ENCODE measurements around the gene FBXW4. TPM values are rescaled to one million over a fixed set of nuclear protein-coding genes. Genes with fewer than 3 reads are reported as not detected.

The FBXW4 gene, protein sequence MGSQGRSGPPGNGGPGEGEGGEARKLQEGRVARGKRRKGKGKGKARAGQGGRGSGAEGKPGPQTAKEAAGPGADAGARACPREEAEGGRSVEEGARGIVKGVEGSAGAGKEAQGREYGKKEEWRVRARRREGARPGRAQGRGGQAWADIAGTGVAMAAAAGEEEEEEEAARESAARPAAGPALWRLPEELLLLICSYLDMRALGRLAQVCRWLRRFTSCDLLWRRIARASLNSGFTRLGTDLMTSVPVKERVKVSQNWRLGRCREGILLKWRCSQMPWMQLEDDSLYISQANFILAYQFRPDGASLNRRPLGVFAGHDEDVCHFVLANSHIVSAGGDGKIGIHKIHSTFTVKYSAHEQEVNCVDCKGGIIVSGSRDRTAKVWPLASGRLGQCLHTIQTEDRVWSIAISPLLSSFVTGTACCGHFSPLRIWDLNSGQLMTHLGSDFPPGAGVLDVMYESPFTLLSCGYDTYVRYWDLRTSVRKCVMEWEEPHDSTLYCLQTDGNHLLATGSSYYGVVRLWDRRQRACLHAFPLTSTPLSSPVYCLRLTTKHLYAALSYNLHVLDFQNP
- total RNA-seq, result 34.4 to 37.2 TPM (median 36.1 TPM) in 3 replicates
- long read RNA-seq, partial matches to known transcripts, result 2 of 12 reads
- long read RNA-seq, other reads (novel, unspliced or antisense), result 5 of 12 reads

DNA sequence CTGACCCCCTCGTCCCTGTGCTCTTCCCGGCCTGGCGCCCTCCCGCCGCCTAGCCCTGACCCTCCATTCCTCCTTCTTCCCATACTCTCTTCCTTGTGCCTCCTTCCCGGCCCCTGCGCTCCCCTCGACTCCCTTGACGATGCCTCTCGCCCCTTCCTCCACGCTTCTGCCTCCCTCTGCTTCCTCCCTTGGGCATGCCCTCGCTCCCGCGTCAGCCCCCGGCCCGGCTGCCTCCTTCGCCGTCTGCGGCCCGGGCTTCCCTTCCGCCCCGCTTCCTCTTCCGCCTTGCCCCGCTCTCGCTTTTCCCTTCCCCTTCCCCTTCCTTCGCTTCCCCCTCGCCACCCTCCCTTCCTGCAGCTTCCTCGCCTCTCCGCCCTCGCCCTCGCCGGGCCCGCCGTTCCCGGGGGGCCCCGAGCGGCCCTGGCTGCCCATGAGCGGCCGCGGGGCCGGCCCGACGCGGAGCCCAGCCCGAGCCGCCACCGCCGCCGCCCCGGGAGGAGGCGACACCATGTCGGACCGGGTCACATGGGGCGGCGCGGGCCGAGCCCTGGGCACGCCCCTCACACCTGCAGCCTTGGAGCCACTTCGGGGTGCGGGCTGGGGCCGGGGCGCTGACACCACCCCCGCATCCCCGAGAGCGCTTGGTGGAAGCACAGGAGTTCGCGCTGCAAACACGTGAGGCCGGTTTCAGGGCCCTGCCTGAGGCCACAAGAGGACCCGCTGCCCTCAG, at the start of gene FBXW4:
TSS of gene FBXW4 (minus strand) at position 497 of the 730 bp plus-strand sequence. CDS start at position 432, 65 bp downstream.
- H3K27ac Mint-ChIP-seq (ENCODE audit: unreplicated experiment), result peak within 1 kb of the TSS; percentile 99
- TF ChIP-seq, protein P1, sequence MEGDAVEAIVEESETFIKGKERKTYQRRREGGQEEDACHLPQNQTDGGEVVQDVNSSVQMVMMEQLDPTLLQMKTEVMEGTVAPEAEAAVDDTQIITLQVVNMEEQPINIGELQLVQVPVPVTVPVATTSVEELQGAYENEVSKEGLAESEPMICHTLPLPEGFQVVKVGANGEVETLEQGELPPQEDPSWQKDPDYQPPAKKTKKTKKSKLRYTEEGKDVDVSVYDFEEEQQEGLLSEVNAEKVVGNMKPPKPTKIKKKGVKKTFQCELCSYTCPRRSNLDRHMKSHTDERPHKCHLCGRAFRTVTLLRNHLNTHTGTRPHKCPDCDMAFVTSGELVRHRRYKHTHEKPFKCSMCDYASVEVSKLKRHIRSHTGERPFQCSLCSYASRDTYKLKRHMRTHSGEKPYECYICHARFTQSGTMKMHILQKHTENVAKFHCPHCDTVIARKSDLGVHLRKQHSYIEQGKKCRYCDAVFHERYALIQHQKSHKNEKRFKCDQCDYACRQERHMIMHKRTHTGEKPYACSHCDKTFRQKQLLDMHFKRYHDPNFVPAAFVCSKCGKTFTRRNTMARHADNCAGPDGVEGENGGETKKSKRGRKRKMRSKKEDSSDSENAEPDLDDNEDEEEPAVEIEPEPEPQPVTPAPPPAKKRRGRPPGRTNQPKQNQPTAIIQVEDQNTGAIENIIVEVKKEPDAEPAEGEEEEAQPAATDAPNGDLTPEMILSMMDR (IDR thresholded peaks at IDR 0.05), result no peak
- peaks cover 24% of the 10 kb centered on the region for H3K4me1 Mint-ChIP-seq (ENCODE audit: low read depth)
- H3K27me3 Mint-ChIP-seq (ENCODE audit: low read depth), result no peaks in the 10 kb centered on the region
- peak within 1 kb of the TSS; percentile 94 for H3K4me3 Mint-ChIP-seq (ENCODE audit: unreplicated experiment)
- no peaks in the 10 kb centered on the region for H3K9me3 Mint-ChIP-seq (ENCODE audit: low read depth)
- H3K36me3 Mint-ChIP-seq (ENCODE audit: low read depth), result no peaks in the 10 kb centered on the region
- peak; percentile 92 for DNase-seq (ENCODE audit: low spot score)

DNA sequence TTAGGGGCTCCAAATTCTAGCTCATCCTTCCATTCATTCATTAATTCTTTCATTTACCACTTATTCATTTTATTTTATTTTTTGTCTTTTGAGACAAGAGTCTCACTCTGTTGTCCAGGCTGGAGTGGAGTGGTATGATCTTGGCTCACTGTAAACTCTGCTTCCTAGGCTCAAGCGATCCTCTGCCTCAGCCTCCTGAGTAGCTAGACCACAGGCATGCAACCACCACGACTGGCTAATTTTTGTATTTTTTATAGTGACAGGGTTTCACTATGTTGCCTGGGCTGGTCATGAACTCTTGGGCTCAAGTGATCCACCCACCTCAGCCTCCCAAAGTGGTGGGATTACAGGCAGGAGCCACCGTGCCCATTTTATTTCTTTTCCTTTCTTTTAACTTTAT, 49.3 kb upstream of the FBXW4 start:
- H3K27ac Mint-ChIP-seq (ENCODE audit: unreplicated experiment), result no peak overlapping the region
- H3K4me1 Mint-ChIP-seq (ENCODE audit: low read depth), result no peaks in the 10 kb centered on the region
- H3K4me3 Mint-ChIP-seq (ENCODE audit: unreplicated experiment), result no peak overlapping the region
- H3K9me3 Mint-ChIP-seq (ENCODE audit: low read depth), result no peaks in the 10 kb centered on the region
- DNase-seq (ENCODE audit: low spot score), result no peak
- no peaks in the 10 kb centered on the region for H3K36me3 Mint-ChIP-seq (ENCODE audit: low read depth)
- TF ChIP-seq, protein P1 (IDR thresholded peaks at IDR 0.05), result no peak
- H3K27me3 Mint-ChIP-seq (ENCODE audit: low read depth), result peaks cover 32% of the 10 kb centered on the region

DNA sequence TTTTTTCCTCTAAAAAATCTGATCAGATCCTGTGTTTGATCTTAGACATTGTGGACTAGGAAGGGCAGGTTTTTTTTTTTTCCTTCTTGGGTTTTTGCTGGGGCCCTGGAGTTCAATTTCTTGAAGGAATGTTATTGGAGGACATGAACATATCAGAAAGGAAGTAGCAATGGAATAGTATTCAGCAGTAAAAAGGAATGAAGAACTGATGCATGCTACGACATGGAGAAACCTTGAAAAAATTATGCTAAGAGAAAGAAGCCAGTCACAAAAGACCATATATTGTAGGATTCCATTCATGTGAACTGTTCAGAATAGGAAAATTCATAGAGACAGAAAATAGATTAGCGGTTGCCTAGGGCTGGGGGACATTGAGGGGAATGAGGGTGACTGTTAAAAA, 47.0 kb upstream of the FBXW4 start:
- Mint-ChIP-seq H3K27me3 (ENCODE audit: low read depth) (peaks cover 32% of the 10 kb centered on the region), H3K27ac (ENCODE audit: unreplicated experiment) (no peak overlapping the region), H3K4me3 (ENCODE audit: unreplicated experiment) (no peak overlapping the region), H3K4me1 (ENCODE audit: low read depth) (no peaks in the 10 kb centered on the region), H3K36me3 (ENCODE audit: low read depth) (no peaks in the 10 kb centered on the region), H3K9me3 (ENCODE audit: low read depth) (no peaks in the 10 kb centered on the region)
- DNase-seq (ENCODE audit: low spot score), result no peak
- TF ChIP-seq, protein P1 (IDR thresholded peaks at IDR 0.05), result no peak

DNA sequence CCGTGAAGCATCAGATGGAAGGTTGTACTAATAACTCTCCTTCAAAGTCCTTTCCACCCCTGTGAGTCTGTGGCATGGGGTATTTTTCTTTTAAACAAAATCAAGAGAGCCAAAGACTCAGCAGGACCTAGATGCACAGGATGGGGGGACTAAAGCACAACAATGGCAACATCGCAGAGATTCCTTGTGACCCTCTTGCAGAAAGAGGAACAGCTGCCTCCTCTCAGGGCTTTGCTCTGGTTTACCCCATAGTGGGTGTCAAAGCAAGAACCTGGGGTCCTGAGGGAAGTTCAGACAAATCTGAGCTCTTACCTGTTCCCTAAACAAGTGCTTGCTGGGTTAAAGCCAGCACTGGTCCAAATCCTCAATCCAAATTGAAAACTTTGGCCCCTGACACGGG, 41.7 kb upstream of the FBXW4 start:
- Mint-ChIP-seq H3K4me1 (ENCODE audit: low read depth) (no peaks in the 10 kb centered on the region), H3K4me3 (ENCODE audit: unreplicated experiment) (no peak overlapping the region), H3K27me3 (ENCODE audit: low read depth) (peaks cover 34% of the 10 kb centered on the region), H3K36me3 (ENCODE audit: low read depth) (no peaks in the 10 kb centered on the region), H3K9me3 (ENCODE audit: low read depth) (no peaks in the 10 kb centered on the region), H3K27ac (ENCODE audit: unreplicated experiment) (no peak overlapping the region)
- no peak for DNase-seq (ENCODE audit: low spot score)
- TF ChIP-seq, protein P1 (IDR thresholded peaks at IDR 0.05), result no peak

DNA sequence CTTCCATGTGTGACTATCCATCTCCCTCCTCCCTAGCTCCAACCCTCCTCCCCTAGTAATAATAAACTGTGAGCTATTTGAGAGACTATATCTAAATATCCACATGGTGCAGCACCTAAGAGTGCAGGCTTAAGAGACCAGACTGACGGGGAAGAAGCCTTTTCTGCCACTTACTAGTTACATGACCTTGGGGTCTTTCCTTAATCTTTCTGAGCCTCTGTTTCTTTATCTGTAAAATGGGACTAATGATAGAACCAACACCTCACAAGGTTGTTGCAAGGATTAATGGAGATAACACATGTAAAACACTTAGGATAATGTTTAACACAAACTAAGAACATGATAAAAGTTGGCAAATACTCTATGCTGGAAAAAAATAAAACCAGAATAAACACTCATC, 37.1 kb upstream of the FBXW4 start:
- no peaks in the 10 kb centered on the region for H3K9me3 Mint-ChIP-seq (ENCODE audit: low read depth)
- TF ChIP-seq, protein P1 (IDR thresholded peaks at IDR 0.05), result no peak
- no peaks in the 10 kb centered on the region for H3K4me1 Mint-ChIP-seq (ENCODE audit: low read depth)
- H3K4me3 Mint-ChIP-seq (ENCODE audit: unreplicated experiment), result no peak overlapping the region
- peaks cover 2% of the 10 kb centered on the region for H3K36me3 Mint-ChIP-seq (ENCODE audit: low read depth)
- H3K27ac Mint-ChIP-seq (ENCODE audit: unreplicated experiment), result no peak overlapping the region
- DNase-seq (ENCODE audit: low spot score), result no peak
- peaks cover 24% of the 10 kb centered on the region for H3K27me3 Mint-ChIP-seq (ENCODE audit: low read depth)
